Mesothelial cell of epicardium (in vitro differentiated cells): ENCODE measurements around the gene SLC7A4. TPM values are rescaled to one million over a fixed set of nuclear protein-coding genes. Genes with fewer than 3 reads are reported as not detected.
"Not testable (repeated sequence)": the region's sequence is repeated elsewhere in the genome, so short reads cannot be mapped to it uniquely, and the experiment has no call there.

Experiments
- DNase-seq, 2 experiments: peaks; one replicate each; pipeline ENCODE4 v3.0.0; 2021; ENCODE audit warnings: low spot score in 2 of 2; ENCODE audit not compliant: unreplicated experiment in 2 of 2
- H3K27ac Mint-ChIP-seq: 2 replicates; pipeline ENCODE4 v1.8.0; 2021; ENCODE audit warnings: mixed read lengths
- H3K27me3 Mint-ChIP-seq: 2 replicates; pipeline ENCODE4 v1.8.0; 2021; ENCODE audit warnings: low read depth, mixed read lengths
- H3K36me3 Mint-ChIP-seq: 2 replicates; pipeline ENCODE4 v1.8.0; 2021; ENCODE audit warnings: mixed read lengths
- H3K4me1 Mint-ChIP-seq: 2 replicates; pipeline ENCODE4 v1.8.0; 2021; ENCODE audit warnings: mixed read lengths
- H3K4me3 Mint-ChIP-seq: 2 replicates; pipeline ENCODE4 v1.8.0; 2021; ENCODE audit warnings: mild to moderate bottlenecking, moderate library complexity, mixed read lengths
- H3K9me3 Mint-ChIP-seq: 2 replicates; pipeline ENCODE4 v1.8.0; 2021; ENCODE audit warnings: mixed read lengths
- total RNA-seq: library from RNA; stranded (reverse); gene quantifications from 3 replicates; pipeline ENCODE4 v1.2.1, GENCODE V29; 2021
- TF ChIP-seq, protein P1 (sequence below): fragments of 200-600 bp; sonication (generic); IDR thresholded peaks from one replicate; pipeline ENCODE4 v1.5.0; 2021; ENCODE audit warnings: antibody characterized with exemption; ENCODE audit not compliant: unreplicated experiment

The SLC7A4 gene
- total RNA-seq, 1 donor from 2014 or later = 3.2 TPM

DNA sequence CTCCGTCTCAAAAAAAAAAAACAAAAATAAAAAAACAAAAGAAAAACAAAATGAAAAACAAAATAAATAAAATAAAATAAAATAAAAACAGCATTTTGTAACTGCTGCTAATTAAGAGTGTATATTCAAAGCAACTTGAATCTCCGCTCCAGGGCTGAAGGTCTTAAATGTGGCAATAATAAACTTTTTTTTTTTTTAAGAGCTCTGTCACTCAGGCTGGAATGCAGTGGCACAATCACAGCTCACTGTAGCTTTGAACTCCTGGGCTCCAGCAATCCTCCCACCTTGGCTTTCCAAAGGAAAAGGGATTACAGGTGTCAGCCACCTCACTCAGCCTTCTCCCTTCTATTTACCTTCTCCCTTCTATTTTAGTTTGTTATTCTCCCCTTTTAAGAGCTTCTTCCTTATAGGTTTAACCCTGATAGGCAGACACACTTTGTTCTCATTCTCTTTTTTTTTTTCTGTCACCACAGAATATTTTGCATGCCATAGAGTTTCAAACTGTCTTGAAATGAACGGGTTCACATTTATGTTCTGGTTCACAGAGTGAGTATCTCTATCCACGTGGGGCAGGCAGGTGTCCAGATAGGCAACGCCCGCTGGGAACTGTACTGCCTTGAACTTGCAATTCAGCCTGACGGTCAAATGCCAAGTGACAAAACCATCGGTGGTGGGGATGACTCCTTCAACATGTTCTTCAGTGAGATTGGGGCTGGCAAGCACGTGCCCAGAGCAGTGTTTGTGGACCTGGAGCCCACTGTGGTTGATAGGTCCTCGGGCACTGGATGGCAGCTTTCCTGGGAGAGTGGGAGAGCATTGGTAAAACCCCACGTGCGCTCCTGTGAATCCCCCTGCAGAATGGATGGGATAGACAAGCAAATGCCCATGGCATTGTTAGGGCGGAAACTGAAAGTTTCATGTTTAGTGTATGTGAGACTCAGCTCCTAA, 32.8 kb upstream of the SLC7A4 start:
- peaks cover 6% of the 10 kb centered on the region for H3K9me3 Mint-ChIP-seq
- H3K27me3 Mint-ChIP-seq = no peaks in the 10 kb centered on the region
- DNase-seq = no peak
- H3K36me3 Mint-ChIP-seq = no peaks in the 10 kb centered on the region
- H3K4me3 Mint-ChIP-seq = no peak overlapping the region
- H3K4me1 Mint-ChIP-seq = peaks cover 5% of the 10 kb centered on the region
- H3K27ac Mint-ChIP-seq = no peak overlapping the region
- TF ChIP-seq, protein P1, sequence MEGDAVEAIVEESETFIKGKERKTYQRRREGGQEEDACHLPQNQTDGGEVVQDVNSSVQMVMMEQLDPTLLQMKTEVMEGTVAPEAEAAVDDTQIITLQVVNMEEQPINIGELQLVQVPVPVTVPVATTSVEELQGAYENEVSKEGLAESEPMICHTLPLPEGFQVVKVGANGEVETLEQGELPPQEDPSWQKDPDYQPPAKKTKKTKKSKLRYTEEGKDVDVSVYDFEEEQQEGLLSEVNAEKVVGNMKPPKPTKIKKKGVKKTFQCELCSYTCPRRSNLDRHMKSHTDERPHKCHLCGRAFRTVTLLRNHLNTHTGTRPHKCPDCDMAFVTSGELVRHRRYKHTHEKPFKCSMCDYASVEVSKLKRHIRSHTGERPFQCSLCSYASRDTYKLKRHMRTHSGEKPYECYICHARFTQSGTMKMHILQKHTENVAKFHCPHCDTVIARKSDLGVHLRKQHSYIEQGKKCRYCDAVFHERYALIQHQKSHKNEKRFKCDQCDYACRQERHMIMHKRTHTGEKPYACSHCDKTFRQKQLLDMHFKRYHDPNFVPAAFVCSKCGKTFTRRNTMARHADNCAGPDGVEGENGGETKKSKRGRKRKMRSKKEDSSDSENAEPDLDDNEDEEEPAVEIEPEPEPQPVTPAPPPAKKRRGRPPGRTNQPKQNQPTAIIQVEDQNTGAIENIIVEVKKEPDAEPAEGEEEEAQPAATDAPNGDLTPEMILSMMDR = no peak

DNA sequence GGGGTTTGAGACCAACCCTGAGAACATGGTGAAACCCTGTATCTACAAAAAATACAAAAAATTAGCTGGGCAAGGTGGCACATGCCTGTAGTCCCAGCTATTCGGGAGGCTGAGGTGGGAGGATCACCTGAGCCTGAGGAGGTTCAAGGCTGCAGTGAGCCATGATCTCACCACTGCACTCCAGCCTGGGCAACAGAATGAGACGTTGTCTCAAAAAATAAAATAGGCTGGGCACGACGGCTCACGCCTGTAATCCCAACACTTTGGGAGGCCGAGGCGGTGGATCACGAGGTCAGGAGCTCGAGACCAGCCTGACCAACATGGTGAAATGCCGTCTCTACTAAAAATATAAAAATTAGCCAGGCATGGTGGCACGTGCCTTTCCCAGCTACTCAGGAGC, 32.1 kb upstream of the SLC7A4 start:
- not testable (repeated sequence) for H3K27ac Mint-ChIP-seq, DNase-seq, H3K4me3 Mint-ChIP-seq

DNA sequence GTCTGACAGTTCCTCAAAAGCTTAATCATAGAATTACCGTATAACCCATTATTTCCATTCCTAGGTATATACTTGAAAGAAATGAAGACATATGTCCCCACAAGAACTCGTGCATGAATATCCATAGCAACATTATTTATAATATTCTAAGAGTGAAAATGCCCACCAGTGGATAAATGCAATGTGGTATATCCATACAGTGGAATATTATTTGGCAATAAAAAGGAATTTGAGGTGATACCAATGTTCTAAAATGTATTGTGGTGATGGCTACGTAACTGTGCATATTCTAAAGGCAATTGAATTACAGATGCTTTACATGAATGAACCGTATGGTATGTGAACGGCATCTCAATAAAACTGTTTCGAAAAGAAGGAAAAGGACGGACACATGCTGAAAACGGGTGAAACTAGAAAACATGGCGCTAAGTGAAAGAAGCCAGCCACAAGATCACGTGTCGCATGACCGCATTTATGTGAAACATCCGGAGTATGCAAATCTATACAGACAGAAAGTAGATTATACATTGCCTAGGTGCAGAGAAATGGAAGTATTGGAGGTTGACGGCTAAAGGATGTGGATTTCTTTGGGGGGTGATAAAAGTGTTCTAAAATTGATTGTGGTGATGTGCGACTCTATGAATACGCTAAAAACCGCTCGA, 29.4 kb upstream of the SLC7A4 start:
- DNase-seq, H3K9me3 Mint-ChIP-seq, H3K4me1 Mint-ChIP-seq, H3K36me3 Mint-ChIP-seq, H3K4me3 Mint-ChIP-seq, H3K27me3 Mint-ChIP-seq, H3K27ac Mint-ChIP-seq: not testable (repeated sequence)

More for the DNA sequence above, 32.1 kb upstream of the SLC7A4 start:
- not testable (repeated sequence) for H3K9me3 Mint-ChIP-seq, H3K4me1 Mint-ChIP-seq, H3K27me3 Mint-ChIP-seq, H3K36me3 Mint-ChIP-seq

DNA sequence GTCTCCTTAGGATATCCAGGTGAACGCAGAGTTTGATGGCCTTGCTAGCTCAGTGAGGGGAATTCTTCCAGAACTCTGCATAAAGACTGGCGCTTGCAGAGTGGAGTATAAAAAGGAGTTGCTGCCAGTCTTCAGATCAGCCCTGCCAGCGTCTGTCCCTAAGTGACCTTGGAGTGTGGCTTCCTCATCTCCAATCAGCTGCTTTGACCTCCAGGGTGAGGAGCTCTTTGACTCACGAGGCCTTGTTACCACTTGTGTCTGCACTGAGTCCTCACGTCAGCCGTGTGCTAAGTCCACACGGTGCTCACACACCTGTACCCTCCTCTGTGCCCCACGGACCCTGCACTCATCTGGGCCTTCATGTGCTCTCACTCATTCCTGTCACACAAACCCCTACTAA, 28.0 kb upstream of the SLC7A4 start:
- H3K4me1 Mint-ChIP-seq = peaks cover 14% of the 10 kb centered on the region
- H3K36me3 Mint-ChIP-seq, H3K9me3 Mint-ChIP-seq, H3K27me3 Mint-ChIP-seq, H3K4me3 Mint-ChIP-seq, H3K27ac Mint-ChIP-seq, DNase-seq: not testable (repeated sequence)

DNA sequence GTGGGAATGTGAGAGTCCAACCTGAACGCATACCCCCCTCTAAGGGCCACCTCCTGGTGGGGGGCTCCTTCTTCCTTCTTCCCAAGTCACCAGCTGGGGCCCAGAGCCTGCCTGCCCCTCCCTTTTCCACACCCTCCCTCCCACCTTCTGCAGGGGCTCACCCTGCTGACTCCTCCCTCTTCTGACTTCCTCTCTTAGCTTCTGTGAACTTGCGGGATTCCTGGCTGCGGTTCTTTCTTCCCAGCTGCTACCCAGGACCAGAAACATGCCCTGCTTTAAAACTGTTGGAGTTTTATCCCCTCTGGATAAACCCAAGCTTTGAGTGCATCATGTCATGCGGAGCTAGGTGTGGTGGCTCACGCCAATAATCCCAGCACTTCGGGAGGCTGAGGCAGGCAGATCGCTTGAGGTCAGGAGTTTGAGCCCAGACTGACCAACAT, 23.5 kb upstream of the SLC7A4 start:
- peaks cover 13% of the 10 kb centered on the region for H3K4me1 Mint-ChIP-seq
- H3K4me3 Mint-ChIP-seq = no peak overlapping the region
- H3K9me3 Mint-ChIP-seq = no peaks in the 10 kb centered on the region
- no peak overlapping the region for H3K27ac Mint-ChIP-seq
- H3K27me3 Mint-ChIP-seq = peaks cover 3% of the 10 kb centered on the region
- no peaks in the 10 kb centered on the region for H3K36me3 Mint-ChIP-seq
- DNase-seq = no peak
- TF ChIP-seq, protein P1 = no peak

DNA sequence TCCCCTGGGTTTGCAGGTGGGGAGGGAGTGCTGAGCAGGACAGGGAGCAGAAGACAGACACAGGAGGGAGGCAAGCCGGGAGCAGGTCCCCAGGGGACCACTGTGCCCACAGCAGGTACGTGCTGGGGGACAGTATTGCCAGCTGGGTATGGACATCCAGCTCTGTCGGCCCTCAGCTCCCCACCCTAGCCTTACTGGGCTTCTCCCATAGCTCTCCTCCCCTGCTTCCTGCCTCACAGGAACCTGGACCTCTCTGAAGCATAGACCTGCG, 23.1 kb upstream of the SLC7A4 start:
- H3K4me1 Mint-ChIP-seq = peaks cover 13% of the 10 kb centered on the region
- H3K4me3 Mint-ChIP-seq = no peak overlapping the region
- no peak for DNase-seq
- no peaks in the 10 kb centered on the region for H3K36me3 Mint-ChIP-seq
- no peaks in the 10 kb centered on the region for H3K9me3 Mint-ChIP-seq
- TF ChIP-seq, protein P1 = no peak
- no peak overlapping the region for H3K27ac Mint-ChIP-seq
- peaks cover 3% of the 10 kb centered on the region for H3K27me3 Mint-ChIP-seq
